Fibroblast of lung (primary cell): Measurements from ENCODE around the gene ALDH7A1. TPM values are rescaled to one million over a fixed set of nuclear protein-coding genes. Genes with fewer than 3 reads are reported as not detected.

Experiments
- DNase-seq, 2 donors: peaks; one replicate each; pipeline versions ENCODE4 v3.0.0 to v3.0.0-alpha.2; 2010; ENCODE audit warnings: low read depth in 2 of 2
- H2AFZ ChIP-seq: 2 replicates; pipeline ENCODE4 v1.5.1; 2012; ENCODE audit warnings: low read length, control low read depth, inconsistent platforms
- H3K27ac ChIP-seq: 2 replicates; pipeline ENCODE4 v1.5.1; 2011; ENCODE audit warnings: low read length, control low read depth; ENCODE audit not compliant: insufficient read depth
- H3K27me3 ChIP-seq: 2 replicates; pipeline ENCODE4 v1.5.1; 2011; ENCODE audit warnings: mild to moderate bottlenecking, low read length; ENCODE audit not compliant: control insufficient read depth, insufficient read depth
- H3K36me3 ChIP-seq: 2 replicates; pipeline ENCODE4 v1.5.1; 2011; ENCODE audit warnings: low read length; ENCODE audit not compliant: control insufficient read depth, insufficient read depth
- H3K4me1 ChIP-seq: 2 replicates; pipeline ENCODE4 v1.5.1; 2011; ENCODE audit warnings: low read length; ENCODE audit not compliant: control insufficient read depth, insufficient read depth; ENCODE audit errors: extremely low read depth
- H3K4me2 ChIP-seq: 2 replicates; pipeline ENCODE4 v1.5.1; 2011; ENCODE audit warnings: low read length, control low read depth; ENCODE audit not compliant: insufficient read depth; ENCODE audit errors: extremely low read depth
- H3K4me3 ChIP-seq, 4 experiments: fragments of 200-600 bp in 1 of 4; sonication (generic) in 1 of 4; replicated peaks in 1 of 4; 2 replicates each; pipeline ENCODE4 v1.5.1; 2011 to 2016; ENCODE audit warnings: low read length in 4 of 4, low read depth in 3 of 4, mild to moderate bottlenecking in 3 of 4, control low read depth in 2 of 4, inconsistent platforms in 1 of 4, mixed read lengths in 1 of 4; ENCODE audit not compliant: insufficient read depth in 1 of 4; ENCODE audit errors: control extremely low read depth in 1 of 4
- H3K79me2 ChIP-seq: 2 replicates; pipeline ENCODE4 v1.5.1; 2012; ENCODE audit warnings: mild to moderate bottlenecking, low read length, inconsistent platforms; ENCODE audit not compliant: control insufficient read depth, insufficient read depth
- H3K9ac ChIP-seq: 2 replicates; pipeline ENCODE4 v1.5.1; 2011; ENCODE audit warnings: mild to moderate bottlenecking, low read length, control low read depth; ENCODE audit not compliant: insufficient read depth
- H3K9me3 ChIP-seq: 2 replicates; pipeline ENCODE4 v1.5.1; 2012; ENCODE audit warnings: low read depth, low read length; ENCODE audit not compliant: control insufficient read depth, insufficient read depth
- H4K20me1 ChIP-seq: 2 replicates; pipeline ENCODE4 v1.5.1; 2011; ENCODE audit warnings: low read length; ENCODE audit not compliant: control insufficient read depth, insufficient read depth; ENCODE audit errors: extremely low read depth
- CTCF ChIP-seq, 2 donors: IDR thresholded peaks in 1 of 2; conservative IDR thresholded peaks in 1 of 2; 1 replicate in 1 of 2; 2 replicates in 1 of 2; pipeline ENCODE4 v1.5.1; 2011 to 2012; ENCODE audit warnings: low read length in 2 of 2, control low read depth in 1 of 2, inconsistent platforms in 1 of 2, low read depth in 1 of 2, mild to moderate bottlenecking in 1 of 2
- EZH2 ChIP-seq: IDR thresholded peaks from 2 replicates; pipeline ENCODE4 v1.5.1; 2012; ENCODE audit warnings: low read length, control low read depth, mild to moderate bottlenecking; ENCODE audit errors: missing control alignments
- polyA plus RNA-seq, 2 donors: library from polyadenylated mRNA; depleted of rRNA in 1 of 2; stranded (reverse) in 1 of 2; unstranded in 1 of 2; fragments of >200 nt; gene quantifications; 2 replicates each; pipeline ENCODE4 v1.2.1, GENCODE V29; 2011 to 2012; ENCODE audit warnings: missing spikeins in 1 of 2
- total RNA-seq: library from RNA; depleted of rRNA; stranded (reverse); fragments of >200 nt; gene quantifications from 2 replicates; pipeline ENCODE4 v1.2.1, GENCODE V29; 2014

Gene ALDH7A1
- total and polyA plus RNA-seq, 2 donors (not counting 1 experiment from before 2014, with no cell fraction given): 44.8 to 53.3 TPM

GRCh38 chr5:126492939-126493338, 102.1 kb downstream of the ALDH7A1 start:
- Histone ChIP-seq H3K9me3 (no peaks in the 10 kb centered on the region), H3K27me3 (no peaks in the 10 kb centered on the region), H3K4me2 (no peak overlapping the region), H3K4me1 (no peaks in the 10 kb centered on the region), H3K27ac (no peak overlapping the region), H3K36me3 (peaks cover 2% of the 10 kb centered on the region), H3K79me2 (no peaks in the 10 kb centered on the region), H3K9ac (no peak overlapping the region), H2AFZ (no peak overlapping the region), H4K20me1 (no peaks in the 10 kb centered on the region), H3K4me3 (no peak overlapping the region)
- DNase-seq: peak; percentile 28 to 50
- TF ChIP-seq EZH2: no peak
- peak in 1 of 2 donors; percentile 49 for TF ChIP-seq CTCF (conservative IDR thresholded peaks at IDR 0.05 in 1 of 2, IDR thresholded peaks at IDR 0.05 in 1 of 2; ENCODE audit: low read depth in 1 of 2, low read length in 2 of 2)

DNA sequence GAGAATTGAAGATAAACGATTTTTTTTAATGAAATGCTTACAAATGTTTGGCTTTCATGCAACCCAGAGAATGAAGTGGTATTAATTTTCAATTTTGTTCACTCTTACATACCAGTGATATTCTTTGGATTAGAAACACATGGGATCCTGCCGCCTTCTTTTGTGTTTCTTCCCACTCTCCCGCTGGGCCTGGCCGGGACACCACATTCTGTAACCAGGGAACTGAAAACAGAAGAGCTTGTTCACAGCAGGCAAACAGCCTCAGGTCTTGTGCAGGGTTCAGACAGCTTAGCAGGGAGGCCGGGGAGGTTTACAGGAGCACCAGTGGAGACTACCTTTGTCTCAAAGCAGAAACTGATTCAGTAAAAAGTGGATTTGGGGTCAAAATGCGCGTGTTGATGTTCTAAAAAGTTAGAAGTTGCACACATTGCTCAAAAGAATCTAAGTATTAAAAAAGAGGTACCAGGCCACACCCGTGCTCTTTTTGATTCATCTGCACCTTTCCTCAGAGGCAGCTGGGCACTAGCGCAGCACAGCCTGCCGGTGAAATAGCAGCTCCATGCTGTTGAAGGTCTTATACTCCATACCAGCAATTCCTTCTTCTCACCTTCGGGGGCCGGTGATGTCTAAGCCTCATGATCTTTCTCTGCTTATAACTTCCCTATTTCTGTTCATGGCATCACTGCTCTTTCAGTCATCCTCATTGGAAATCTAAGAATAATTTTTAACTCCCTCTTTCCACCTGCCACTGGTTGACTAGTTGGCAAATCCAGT, 104.7 kb downstream of the ALDH7A1 start:
- Histone ChIP-seq H3K4me3 (no peak overlapping the region), H3K27me3 (no peaks in the 10 kb centered on the region), H3K9me3 (no peaks in the 10 kb centered on the region), H3K9ac (no peak overlapping the region), H3K4me1 (no peaks in the 10 kb centered on the region), H3K27ac (no peak overlapping the region), H3K79me2 (no peaks in the 10 kb centered on the region), H3K36me3 (peaks cover 12% of the 10 kb centered on the region), H3K4me2 (no peak overlapping the region), H2AFZ (no peak overlapping the region), H4K20me1 (no peaks in the 10 kb centered on the region)
- peak in 1 of 2 donors; percentile 29 for DNase-seq
- TF ChIP-seq EZH2: no peak
- TF ChIP-seq CTCF (conservative IDR thresholded peaks at IDR 0.05 in 1 of 2, IDR thresholded peaks at IDR 0.05 in 1 of 2; ENCODE audit: low read depth in 1 of 2, low read length in 2 of 2): no peak

- H4K20me1 ChIP-seq: no peaks in the 10 kb centered on the region
- TF ChIP-seq EZH2 (no peak), CTCF (conservative IDR thresholded peaks at IDR 0.05 in 1 of 2, IDR thresholded peaks at IDR 0.05 in 1 of 2; ENCODE audit: low read depth in 1 of 2, low read length in 2 of 2) (no peak)
- H3K9ac ChIP-seq: no peak overlapping the region
- H3K4me1 ChIP-seq: no peaks in the 10 kb centered on the region
- no peak overlapping the region for H3K27ac ChIP-seq
- no peaks in the 10 kb centered on the region for H3K79me2 ChIP-seq
- H2AFZ ChIP-seq: no peak overlapping the region
- H3K27me3 ChIP-seq: no peaks in the 10 kb centered on the region
- peaks cover 12% of the 10 kb centered on the region for H3K36me3 ChIP-seq
- no peaks in the 10 kb centered on the region for H3K9me3 ChIP-seq
- no peak overlapping the region for H3K4me3 ChIP-seq
- H3K4me2 ChIP-seq: no peak overlapping the region
- DNase-seq: no peak
These were observed 106.5 kb downstream of the ALDH7A1 start for GRCh38 chr5:126488443-126489065.
